ENCODE results near the gene CCDC86. TPM values are rescaled to one million over a fixed set of nuclear protein-coding genes. Genes with fewer than 3 reads are reported as not detected.

CCDC86 gene
- total and polyA plus RNA-seq, 9 of the 15 experiments (the other 6 are each of a cell fraction or from before 2014, with no cell fraction given), result 4.6 to 102 (median 25.2) TPM

- Histone ChIP-seq H3K79me2 (ENCODE audit: control insufficient read depth, insufficient read depth, low read length) (no peaks in the 10 kb centered on the region), H3K4me2 (ENCODE audit: insufficient read depth, low read length) (no peak overlapping the region), H3K9ac (ENCODE audit: insufficient read depth in 1 of 2, low read depth in 2 of 2, low read length in 2 of 2) (no peak overlapping the region), H3K9me1 (ENCODE audit: control insufficient read depth, insufficient read depth, low read length) (peaks cover 6% of the 10 kb centered on the region), H3K9me3 (replicated peaks; ENCODE audit: control insufficient read depth, insufficient read depth, low read depth, low read length) (no peaks in the 10 kb centered on the region), H3K4me3 (no peak overlapping the region), H3K27ac (ENCODE audit: extremely low read depth, low read depth, low read length) (no peak overlapping the region), H2AFZ (ENCODE audit: low read depth, low read length) (no peak overlapping the region), H3K4me1 (replicated peaks in 1 of 2; ENCODE audit: control insufficient read depth in 2 of 2, insufficient read depth in 2 of 2, low read length in 2 of 2) (peaks cover 0 to 9% of the 10 kb centered on the region in 2 experiments; a peak in 3 of 5 replicates), H3K27me3 (ENCODE audit: control insufficient read depth in 2 of 2, insufficient read depth in 2 of 2, low read length in 2 of 2) (peaks cover 24 to 75% of the 10 kb centered on the region in 2 experiments), H4K20me1 (replicated peaks; ENCODE audit: control insufficient read depth, insufficient read depth, low read length) (0 out of 2 replicates have a peak, but pooled peaks cover 7% of the 10 kb centered on the region), H3K36me3 (ENCODE audit: control insufficient read depth, insufficient read depth, low read length) (no peaks in the 10 kb centered on the region)
- no peak for TF ChIP-seq NFRKB (IDR thresholded peaks at IDR 0.05; ENCODE audit: low read depth)
- no peak for TF ChIP-seq ZZZ3 (IDR thresholded peaks at IDR 0.05)
- DNase-seq (ENCODE audit: extremely low read depth in 1 of 4, low spot score in 3 of 4), result no peak
- ChIA-PET CTCF (ENCODE audit: low intra/inter-chr PET ratio) (no interaction called here), POLR2A (no interaction called here)
- no peak for ATAC-seq
- in situ Hi-C loops (cut with MboI), result no loop called here
- BruUV-seq (replicated peaks), result no TSS peak
- intact Hi-C loops (cut with micrococcal nuclease), result no loop called here
- FAIRE-seq, result no peak
- 6% methylated on average over 5 of the region's 5 CpGs for WGBS (ENCODE audit: insufficient coverage, low coverage, missing lambda C conversion rate)
Observed at GRCh38 chr11:60825118-60825517, 16.8 kb upstream of the CCDC86 start.

GRCh38 chr11:60825790-60826189 lies 16.1 kb upstream of the CCDC86 start:
- Histone ChIP-seq H3K79me2 (ENCODE audit: control insufficient read depth, insufficient read depth, low read length) (no peaks in the 10 kb centered on the region), H2AFZ (ENCODE audit: low read depth, low read length) (no peak overlapping the region), H3K9me1 (ENCODE audit: control insufficient read depth, insufficient read depth, low read length) (peaks cover 3% of the 10 kb centered on the region), H3K9me3 (replicated peaks; ENCODE audit: control insufficient read depth, insufficient read depth, low read depth, low read length) (no peaks in the 10 kb centered on the region), H3K27me3 (ENCODE audit: control insufficient read depth in 2 of 2, insufficient read depth in 2 of 2, low read length in 2 of 2) (peaks cover 19 to 72% of the 10 kb centered on the region in 2 experiments), H3K4me3 (no peak overlapping the region), H3K4me2 (ENCODE audit: insufficient read depth, low read length) (no peak overlapping the region), H3K9ac (ENCODE audit: insufficient read depth in 1 of 2, low read depth in 2 of 2, low read length in 2 of 2) (peak overlapping the region in 1 of 2 experiments; percentile 17; a peak in 1 of 4 replicates), H3K4me1 (replicated peaks in 1 of 2; ENCODE audit: control insufficient read depth in 2 of 2, insufficient read depth in 2 of 2, low read length in 2 of 2) (peaks cover 0 to 9% of the 10 kb centered on the region in 2 experiments; a peak in 3 of 5 replicates), H3K27ac (ENCODE audit: extremely low read depth, low read depth, low read length) (no peak overlapping the region), H4K20me1 (replicated peaks; ENCODE audit: control insufficient read depth, insufficient read depth, low read length) (0 out of 2 replicates have a peak, but pooled peaks cover 7% of the 10 kb centered on the region), H3K36me3 (ENCODE audit: control insufficient read depth, insufficient read depth, low read length) (no peaks in the 10 kb centered on the region)
- no peak for DNase-seq (ENCODE audit: extremely low read depth in 1 of 4, low spot score in 3 of 4)
- no peak for FAIRE-seq
- ChIA-PET POLR2A (interaction anchor here (0.6 to 0.8 kb wide), 2 partner anchors 80 to 123 kb away, joined by 3 to 4 read pairs; no protein-coding TSS in a partner anchor), CTCF (ENCODE audit: low intra/inter-chr PET ratio) (no interaction called here)
- in situ Hi-C loops (cut with MboI), result no loop called here
- intact Hi-C loops (cut with micrococcal nuclease), result no loop called here
- 8% methylated on average over 5 of the region's 6 CpGs for WGBS (ENCODE audit: insufficient coverage, low coverage, missing lambda C conversion rate)
- no TSS peak for BruUV-seq (replicated peaks)
- ATAC-seq, result no peak
- TF ChIP-seq OTX1 (CRISPR knock-in tag; IDR thresholded peaks at IDR 0.05) (no peak), TEAD2 (tag; IDR thresholded peaks at IDR 0.05) (no peak), PPARD (CRISPR knock-in tag; IDR thresholded peaks at IDR 0.05) (no peak), RAD21 (CRISPR knock-in tag; conservative IDR thresholded peaks at IDR 0.05 in 1 of 2, IDR thresholded peaks at IDR 0.05 in 1 of 2) (no peak), USF2 (CRISPR knock-in tag; IDR thresholded peaks at IDR 0.05) (no peak), FOSL1 (tag; conservative IDR thresholded peaks at IDR 0.05) (no peak), MYBL2 (IDR thresholded peaks at IDR 0.05; ENCODE audit: low read depth) (no peak), MYBL2 (CRISPR knock-in tag; IDR thresholded peaks at IDR 0.05; ENCODE audit: borderline replicate concordance) (no peak)
- TF ChIP-seq, protein P1, sequence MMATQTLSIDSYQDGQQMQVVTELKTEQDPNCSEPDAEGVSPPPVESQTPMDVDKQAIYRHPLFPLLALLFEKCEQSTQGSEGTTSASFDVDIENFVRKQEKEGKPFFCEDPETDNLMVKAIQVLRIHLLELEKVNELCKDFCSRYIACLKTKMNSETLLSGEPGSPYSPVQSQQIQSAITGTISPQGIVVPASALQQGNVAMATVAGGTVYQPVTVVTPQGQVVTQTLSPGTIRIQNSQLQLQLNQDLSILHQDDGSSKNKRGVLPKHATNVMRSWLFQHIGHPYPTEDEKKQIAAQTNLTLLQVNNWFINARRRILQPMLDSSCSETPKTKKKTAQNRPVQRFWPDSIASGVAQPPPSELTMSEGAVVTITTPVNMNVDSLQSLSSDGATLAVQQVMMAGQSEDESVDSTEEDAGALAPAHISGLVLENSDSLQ (IDR thresholded peaks at IDR 0.05), result no peak
- TF ChIP-seq, protein P2, sequence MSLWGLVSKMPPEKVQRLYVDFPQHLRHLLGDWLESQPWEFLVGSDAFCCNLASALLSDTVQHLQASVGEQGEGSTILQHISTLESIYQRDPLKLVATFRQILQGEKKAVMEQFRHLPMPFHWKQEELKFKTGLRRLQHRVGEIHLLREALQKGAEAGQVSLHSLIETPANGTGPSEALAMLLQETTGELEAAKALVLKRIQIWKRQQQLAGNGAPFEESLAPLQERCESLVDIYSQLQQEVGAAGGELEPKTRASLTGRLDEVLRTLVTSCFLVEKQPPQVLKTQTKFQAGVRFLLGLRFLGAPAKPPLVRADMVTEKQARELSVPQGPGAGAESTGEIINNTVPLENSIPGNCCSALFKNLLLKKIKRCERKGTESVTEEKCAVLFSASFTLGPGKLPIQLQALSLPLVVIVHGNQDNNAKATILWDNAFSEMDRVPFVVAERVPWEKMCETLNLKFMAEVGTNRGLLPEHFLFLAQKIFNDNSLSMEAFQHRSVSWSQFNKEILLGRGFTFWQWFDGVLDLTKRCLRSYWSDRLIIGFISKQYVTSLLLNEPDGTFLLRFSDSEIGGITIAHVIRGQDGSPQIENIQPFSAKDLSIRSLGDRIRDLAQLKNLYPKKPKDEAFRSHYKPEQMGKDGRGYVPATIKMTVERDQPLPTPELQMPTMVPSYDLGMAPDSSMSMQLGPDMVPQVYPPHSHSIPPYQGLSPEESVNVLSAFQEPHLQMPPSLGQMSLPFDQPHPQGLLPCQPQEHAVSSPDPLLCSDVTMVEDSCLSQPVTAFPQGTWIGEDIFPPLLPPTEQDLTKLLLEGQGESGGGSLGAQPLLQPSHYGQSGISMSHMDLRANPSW (CRISPR knock-in tag; IDR thresholded peaks at IDR 0.05), result no peak
